ENCODE results near the gene ABCG1. TPM values are rescaled to one million over a fixed set of nuclear protein-coding genes. Genes with fewer than 3 reads are reported as not detected.

The ABCG1 gene
- polyA plus RNA-seq, 4 donors = 9.0 to 10.2 (median 9.4) TPM

DNA sequence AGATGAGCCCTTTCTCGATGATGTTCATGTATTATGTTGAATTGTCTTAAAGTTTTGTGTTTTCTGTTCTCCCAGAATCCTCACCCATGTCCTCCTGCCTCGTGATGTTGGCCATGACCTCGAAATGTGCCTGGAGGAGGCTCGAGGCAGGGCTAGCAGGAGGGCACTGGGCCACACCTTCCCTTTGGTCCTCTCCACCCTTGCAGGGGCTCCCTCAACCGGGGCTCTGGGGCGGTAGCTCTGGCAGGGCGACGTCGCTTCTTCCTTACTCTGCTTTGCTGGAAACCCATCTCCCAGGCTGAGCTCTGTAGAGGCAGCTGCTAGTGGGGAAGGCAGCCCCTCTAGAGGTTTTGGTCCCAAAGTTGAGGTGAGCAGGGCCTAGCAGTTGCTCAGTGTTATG is 82.0 kb downstream of the ABCG1 start:
- DNase-seq (ENCODE audit: low read depth in 4 of 4, low spot score in 2 of 4) = no peak

DNA sequence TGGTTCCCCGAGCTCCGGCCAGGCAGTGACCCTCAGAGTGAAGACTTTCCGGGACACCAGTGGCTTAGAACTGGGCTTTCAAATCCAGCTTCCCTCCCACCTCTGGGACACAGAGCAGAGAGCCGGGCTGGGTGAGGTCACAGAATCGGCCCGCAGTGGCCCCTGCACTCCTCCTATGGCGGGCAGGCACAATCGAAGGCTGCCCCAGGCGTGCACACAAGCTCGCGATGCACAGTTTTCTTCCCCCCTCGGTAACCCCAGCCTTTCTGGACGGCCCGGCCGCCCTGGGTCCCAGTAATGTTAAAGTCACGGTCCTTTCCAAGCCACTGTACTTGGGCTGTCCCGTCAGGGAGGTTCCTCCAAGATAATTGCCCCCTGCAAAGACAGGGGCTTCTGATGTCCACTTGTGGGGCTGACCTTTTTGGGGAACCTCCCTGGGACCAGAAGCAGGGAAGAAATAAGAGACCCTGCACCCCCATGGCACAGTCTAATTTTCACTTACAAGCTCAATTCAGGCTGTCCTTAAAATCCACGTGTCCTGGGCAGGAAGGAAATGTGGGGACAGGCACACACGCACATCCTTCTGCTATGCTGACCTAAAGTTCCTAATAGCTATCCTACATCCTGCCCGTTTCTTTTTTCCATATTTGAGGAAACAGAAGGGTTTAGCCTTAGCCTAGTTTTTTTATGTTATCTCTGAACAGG is 82.6 kb downstream of the ABCG1 start:
- DNase-seq (ENCODE audit: low read depth in 4 of 4, low spot score in 2 of 4) = no peak

DNA sequence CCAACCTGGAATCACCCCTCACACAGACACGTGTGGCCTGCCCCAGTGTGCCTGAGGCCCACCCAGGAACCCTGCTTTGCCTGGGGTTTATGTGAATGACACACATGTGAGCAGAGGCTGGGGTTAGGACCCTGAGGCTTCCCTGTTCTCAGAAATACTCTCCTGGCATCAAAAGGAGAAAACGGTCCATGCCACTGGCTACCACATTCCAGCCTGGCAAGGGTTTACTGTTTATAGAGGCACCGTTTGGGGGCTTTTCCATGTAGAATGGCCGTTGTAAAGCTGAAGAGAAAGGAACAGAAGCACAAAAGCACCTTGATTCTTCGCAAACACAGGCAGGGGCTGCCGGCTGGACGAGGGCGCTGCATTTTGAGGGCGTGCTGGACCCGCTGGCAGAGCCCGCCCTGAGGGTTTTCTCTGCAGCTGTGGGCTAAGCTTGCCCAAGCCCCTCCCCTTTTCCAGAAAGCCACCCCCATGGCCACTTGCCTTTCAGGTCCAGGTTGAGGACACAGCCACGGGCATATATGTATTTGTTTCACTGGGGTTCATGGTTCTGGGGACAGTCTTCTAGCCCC is 83.2 kb downstream of the ABCG1 start:
- DNase-seq (ENCODE audit: low read depth in 4 of 4, low spot score in 2 of 4) = no peak

DNA sequence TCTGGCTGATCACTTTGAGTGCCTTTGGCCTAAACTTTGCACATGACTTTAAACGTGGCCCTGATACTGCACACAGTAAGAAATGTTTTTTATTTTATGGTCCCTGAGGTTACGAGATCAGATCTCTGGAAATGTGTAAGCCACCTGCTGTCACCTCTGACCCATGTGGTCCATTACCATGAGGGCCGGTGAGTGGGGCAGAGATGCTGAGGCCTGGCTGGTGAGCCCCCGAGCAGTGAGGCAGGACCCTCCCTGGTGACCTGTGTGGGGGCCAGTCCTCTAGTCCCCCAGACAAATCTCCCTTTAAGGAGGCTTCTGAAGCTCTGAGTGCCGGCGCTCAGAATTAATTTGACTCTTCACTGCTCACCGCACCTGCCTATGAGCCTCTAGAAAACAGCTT is 83.9 kb downstream of the ABCG1 start:
- no peak for DNase-seq (ENCODE audit: low read depth in 4 of 4, low spot score in 2 of 4)

DNA sequence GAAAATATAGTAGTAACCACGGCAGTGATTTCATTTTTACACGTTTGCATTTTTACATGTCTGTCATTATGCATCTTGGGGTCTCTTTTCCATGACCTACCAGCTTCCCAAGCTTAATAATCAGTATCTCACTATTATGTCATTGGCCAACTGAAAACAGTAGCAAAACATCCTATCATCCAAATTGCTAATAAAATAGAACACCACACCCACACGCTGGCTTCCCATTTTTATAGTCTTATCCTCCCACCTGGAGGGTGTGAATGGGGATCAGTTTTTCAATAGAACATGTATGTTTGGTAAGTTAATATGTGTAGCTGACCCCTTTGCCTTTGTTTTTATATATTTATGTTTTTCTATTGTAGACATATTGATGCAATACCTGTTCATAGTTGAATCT is 84.5 kb downstream of the ABCG1 start:
- DNase-seq (ENCODE audit: low read depth in 4 of 4, low spot score in 2 of 4) = no peak

DNA sequence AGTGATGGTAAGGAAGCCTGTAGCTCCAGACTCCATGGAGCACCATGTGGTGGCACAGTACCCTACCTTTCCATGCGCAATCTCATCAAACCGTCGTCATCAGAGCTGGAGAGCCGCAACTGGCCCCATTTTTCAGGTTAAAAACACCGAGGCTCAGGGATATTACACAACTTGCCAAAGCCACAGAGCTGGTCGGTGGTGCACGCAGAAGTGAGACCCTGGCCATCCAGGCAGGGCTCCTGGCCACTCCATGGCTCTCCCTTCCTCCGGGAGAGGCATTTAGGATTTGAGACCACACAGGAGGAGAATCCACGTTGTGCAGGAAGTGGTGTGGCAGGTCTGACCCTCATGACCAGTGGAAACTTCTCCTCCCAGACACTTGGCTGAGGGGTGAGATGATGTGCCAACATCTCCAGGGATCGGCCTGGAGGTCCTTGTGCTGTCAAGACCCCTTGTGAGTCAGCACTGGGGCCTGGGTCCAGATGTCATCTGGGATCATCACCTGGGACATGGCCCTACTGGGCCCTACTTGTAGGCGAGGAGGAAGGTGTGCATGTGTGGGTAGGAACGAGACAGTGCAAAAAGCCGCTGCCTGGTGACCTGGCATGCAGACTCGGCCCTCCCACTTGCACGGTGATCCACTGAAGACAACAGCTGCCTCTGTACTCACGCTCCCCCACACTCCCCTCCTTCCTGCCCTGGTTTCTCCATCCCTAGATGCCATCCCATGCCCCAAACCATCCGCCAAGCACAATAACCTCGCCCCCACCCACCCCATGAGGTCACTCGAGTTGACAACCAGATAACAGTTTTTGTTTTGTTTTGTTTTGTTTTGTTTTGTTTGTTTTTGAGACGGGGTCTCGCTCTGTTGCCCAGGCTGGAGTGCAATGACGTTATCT is 85.9 kb downstream of the ABCG1 start:
- DNase-seq (ENCODE audit: low read depth in 4 of 4, low spot score in 2 of 4) = no peak

DNA sequence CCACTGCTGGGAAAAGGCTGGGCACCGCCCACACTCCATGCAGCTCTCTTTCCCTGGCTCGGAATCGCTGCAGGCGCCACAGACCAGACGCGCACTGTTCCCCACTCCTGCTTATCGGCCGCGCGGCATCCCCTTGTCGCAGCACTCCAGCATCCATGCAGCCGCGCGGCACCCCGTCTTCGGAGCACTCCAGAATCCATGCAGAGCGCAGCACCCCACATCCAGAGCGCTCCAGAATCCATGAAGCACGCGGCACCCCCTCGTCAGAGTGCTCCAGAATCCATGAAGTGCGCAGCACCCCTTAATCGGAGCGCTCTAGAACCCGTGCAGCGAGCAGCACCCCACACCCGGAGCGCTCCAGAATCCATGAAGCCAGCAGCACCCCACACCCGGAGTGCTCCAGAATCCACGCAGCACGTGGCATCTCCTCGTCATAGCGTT is 86.8 kb downstream of the ABCG1 start:
- DNase-seq (ENCODE audit: low read depth in 4 of 4, low spot score in 2 of 4) = no peak

DNA sequence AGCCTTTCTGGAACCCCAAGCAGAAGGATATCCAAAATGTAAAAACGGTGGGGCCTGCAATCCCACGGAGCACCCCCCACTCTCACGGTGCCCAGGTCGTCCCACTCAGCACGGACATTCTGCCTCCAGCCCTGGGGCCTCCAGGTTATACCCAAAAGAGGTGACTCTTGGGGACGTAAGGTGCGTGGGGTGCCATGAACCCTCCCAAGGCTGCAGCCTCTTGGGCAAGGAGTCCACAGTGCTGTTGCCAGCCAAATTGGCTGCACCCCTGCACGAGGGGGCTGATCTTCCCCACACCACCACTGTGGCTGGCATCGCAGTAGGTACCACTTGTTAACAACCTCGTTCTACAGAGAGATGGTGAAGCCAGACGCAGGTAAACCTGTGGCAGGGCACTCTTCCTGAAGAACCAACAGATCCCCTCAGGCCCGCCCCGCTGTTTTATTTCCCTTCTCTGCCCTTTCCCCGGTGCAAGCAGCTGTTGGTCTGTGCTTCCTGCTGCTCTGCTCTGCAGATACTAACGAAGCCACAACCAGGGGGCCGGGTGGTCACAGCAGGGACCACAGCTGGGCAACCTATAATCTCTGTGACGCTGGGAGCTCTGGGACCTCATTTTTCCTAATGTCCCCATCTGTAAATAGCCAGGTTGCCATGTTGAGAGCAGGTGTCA is 87.6 kb downstream of the ABCG1 start:
- no peak for DNase-seq (ENCODE audit: low read depth in 4 of 4, low spot score in 2 of 4)

DNA sequence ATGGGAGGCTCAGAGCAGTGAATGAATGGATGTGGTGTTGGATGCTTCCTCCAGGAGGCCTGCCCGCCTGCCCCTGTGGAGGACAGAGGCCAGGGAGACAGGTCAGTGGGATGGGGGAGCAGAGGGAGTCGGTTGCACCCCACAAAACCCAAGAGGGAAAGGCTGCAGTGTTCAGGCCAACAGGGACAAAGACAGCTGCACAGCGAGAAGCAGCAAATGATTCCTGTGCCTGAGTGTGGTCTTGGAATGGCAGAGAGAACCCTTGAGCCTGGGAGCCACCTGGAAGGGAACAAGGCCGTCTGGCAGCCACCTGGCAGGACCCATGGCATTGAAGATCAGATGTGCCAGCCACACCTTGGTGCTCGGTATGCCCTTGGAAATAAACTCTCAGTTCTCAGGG is 88.2 kb downstream of the ABCG1 start:
- DNase-seq (ENCODE audit: low read depth in 4 of 4, low spot score in 2 of 4) = no peak

DNA sequence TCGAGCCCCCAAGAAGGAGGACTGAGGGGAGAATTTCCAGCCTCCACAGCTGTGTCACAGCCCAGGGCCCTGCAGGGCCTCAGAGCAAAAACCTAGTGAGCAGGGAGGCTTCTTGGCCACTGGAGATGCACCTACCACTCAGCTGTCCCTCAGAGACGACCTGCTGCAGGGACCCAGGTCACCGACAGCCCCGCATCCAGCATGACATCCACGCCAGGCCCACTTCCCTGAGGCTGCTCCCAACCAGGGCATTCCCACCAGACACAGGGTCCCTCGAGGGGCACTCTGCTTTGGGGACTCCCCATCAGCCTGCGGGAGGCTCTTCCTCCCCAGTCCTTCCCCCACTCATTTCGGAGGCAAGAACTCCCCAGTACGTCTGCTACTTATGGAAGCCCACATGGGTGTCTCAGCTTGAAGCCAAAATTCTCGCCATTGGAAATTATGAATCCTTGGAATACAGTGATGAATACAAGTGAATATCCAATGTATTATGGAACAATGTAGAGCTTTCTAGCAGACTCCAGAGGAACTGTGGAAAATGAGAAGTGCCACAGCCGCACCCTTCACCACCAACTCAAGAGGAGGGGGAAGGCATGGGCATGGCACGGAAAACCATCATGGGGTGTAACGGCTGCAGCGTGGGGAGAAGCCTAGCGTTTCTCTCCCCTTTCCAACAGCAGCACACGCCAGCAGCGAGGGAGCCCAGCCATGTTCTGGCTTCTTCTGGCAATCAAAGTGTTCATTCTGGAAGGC is 89.4 kb downstream of the ABCG1 start:
- DNase-seq (ENCODE audit: low read depth in 4 of 4, low spot score in 2 of 4) = no peak

DNA sequence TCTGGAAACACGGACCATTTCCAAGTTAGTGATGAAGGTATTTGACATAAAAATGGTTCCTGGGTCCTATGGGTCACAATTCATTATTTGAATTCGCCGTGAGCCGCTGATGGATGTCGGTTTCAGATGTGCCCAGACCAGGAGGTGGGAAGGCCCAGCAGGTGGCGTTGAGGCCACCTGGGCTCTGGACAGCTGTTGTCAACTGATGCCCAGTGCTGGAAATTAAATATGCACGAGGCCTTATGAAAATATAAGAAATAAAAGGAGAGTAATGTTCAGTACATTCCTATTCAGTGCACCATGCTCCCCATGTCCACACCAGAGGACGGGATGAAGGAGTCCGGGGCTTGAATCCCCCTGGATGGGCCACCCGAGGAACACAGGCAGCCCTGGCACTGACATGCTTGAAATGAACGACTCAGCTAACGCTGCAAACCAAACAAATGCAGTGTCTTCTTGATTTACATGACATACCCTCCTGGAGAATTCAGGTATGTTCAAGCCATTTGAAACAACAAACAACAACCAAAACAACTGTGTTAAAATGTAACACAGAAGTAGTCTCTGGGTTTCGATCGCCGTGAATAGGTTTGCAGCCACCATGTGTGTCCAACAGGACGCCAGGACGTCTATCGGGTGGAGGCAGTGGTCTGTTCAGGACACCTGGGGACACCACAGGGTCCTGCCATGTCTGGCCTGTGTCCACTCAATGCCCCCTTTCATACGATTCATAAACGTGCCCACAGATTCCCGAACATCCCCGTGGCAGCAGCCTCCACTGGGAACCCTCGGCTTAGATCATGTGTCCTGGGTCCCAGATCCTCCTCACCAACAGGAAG is 90.2 kb downstream of the ABCG1 start:
- DNase-seq (ENCODE audit: low read depth in 4 of 4, low spot score in 2 of 4) = no peak

DNA sequence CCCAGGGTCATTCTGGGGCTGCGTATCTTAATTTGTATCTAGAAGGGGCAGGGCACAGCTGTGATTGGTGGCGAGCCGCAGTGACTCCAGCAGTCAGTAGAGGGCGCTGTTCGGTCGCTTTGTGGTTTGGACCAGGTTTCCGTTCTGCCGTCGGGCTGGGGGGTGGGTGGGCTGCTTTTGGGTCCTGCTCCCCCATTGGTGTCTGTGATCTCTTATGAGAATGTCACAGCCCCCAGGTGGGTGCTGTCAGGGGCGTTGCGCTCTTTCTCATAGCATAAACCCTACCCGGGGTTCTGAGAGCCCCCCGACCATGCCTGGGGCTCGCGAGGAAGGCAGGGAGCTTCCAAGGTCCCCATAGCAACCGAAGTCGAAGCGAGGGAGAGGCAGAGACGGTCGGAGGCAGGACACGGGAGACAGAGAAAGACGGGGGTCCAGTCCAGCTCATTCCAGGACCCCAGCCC is 90.8 kb downstream of the ABCG1 start:
- DNase-seq (ENCODE audit: low read depth in 4 of 4, low spot score in 2 of 4) = peak in 2 of 4 donors; percentile 37 to 41

DNA sequence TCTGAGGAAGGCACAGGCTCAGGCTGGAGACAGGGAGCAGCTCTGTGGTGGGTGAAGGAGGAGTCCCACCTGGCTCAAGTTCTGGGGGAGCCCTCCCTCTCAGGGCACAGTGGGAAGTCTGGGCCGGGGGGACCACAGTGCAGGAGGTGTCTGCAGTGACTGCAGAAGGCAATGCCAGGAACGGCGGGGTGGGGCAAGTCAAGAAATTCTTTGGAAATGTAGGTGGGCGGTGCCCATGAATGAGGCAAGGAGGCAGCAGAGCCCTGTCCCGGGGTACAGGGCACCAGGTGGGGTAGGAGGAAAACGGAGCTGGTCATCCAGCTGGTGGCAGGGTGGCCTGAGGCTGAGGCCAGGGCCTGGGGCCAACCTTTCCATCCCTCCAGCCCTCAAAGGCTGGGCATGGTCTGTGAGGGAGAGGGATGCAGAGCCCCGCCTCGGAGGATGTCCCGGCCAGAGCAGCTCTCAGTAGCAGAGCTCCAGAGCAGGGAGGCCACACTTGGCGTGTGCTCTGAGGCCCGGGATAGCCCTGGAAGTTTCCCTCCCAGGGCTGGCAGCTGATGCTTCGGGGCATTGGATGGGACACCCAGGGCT is 91.6 kb downstream of the ABCG1 start:
- DNase-seq (ENCODE audit: low read depth in 4 of 4, low spot score in 2 of 4) = no peak

DNA sequence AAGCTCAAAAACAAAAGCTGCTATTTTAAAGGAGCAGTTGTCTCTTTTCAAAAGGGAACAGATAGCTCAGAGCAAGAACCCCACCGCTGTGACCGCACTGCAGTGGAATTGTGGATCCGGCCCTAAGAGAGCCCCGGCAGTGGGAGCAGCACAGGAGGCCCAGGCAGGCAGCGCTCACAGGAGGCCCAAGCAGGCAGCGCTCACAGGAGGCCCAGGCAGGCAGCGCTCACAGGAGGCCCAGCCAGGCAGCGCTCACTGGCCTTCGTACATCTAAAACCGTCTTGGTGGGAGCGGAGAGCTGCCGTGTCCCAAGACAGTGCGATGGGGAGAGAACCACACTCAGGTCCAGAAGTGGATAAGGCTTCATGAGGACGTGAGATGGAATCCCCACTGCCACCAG is 92.2 kb downstream of the ABCG1 start:
- DNase-seq (ENCODE audit: low read depth in 4 of 4, low spot score in 2 of 4) = no peak

DNA sequence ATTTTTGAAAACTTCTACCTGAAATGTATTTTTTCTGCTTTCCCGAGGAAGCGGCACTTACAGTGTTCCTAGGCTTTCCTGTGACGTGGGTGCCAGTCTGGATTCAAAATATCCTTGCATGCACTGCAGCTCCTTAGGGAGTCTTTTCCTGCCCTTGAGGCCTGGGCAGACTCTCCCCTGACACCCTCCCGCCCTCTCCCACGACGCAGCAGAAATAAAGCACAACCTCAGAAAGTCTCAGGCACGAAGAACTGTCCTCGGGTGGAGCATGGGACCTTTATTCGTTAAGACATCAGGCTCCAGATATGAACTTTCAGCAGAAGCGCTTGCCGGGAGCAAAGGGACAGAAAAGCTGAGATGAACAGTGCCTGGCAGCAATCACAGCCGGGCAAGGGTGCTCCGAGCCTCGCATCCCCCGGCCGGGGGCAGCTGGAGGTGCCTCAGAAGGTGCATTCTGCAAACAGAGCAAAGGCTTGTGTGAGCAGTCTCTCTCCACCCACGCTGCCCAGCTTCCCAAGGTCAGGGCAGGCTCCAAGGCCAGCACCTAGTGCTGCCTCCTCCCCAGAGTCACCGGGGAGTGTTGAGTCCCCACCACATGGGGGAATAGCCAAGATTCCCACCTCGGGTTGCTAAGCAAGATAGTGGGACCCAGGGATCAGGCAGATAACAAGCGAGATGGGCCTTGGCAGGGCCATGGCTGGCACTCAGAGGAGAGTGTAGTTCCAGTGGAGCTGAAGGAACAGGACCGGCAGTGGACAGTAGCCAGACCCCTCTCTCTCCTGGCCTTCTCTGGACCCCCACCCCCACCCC is 93.1 kb downstream of the ABCG1 start:
- no peak for DNase-seq (ENCODE audit: low read depth in 4 of 4, low spot score in 2 of 4)

DNA sequence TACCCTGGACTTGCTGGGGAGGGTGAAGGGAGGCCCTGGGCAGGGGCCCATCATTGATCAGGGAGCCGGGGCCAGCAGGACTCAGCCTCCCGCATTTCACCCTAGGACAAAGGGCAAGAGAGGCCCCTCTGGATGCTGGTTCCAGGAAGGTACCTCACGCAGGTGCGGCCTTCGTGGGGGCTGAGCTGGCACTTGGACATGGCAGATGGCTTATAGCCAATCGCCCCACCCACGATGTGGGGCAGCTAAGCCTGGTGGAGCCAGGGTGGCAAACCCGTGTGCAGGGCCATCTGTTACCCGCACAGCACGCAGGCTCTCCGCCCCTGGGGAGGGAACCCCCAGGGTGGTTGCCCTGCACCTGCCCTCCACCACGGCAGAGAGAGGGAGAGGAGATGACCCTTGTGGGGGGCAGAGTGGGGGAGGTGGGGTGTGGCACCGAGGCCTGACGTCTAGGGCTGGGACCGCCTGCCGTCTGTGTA is 93.7 kb downstream of the ABCG1 start:
- no peak for DNase-seq (ENCODE audit: low read depth in 4 of 4, low spot score in 2 of 4)

DNA sequence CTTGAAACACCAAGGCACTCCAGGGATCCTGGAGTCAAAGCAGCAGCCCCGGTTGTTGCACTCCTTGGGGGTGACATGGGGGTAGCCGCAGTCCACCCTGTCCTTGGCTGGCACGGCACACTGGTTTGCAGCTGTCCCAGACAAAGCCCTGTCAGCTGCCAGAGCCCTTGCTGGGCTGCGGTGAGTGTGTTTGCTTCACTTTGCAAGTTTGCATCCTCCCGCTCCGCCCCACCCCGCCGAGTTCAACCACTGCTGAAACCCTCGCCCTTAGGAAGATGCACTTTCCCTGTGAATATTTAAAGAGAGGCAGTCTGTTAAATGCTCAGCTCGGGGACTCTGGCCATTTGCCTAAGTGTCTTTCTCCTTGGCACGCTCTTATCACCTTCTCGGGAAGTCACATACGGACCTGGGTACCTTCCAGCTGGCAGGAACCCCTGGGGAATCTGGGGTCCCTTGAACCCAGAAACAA is 94.6 kb downstream of the ABCG1 start:
- no peak for DNase-seq (ENCODE audit: low read depth in 4 of 4, low spot score in 2 of 4)
